ENCODE results near the gene OLFML1. TPM values are rescaled to one million over a fixed set of nuclear protein-coding genes. Genes with fewer than 3 reads are reported as not detected.
A peak's percentile ranks its signal among the peaks of the same experiment; 100 is the strongest.
"Not testable (repeated sequence)": the region's sequence is repeated elsewhere in the genome, so short reads cannot be mapped to it uniquely, and the experiment has no call there.

OLFML1 gene
- total RNA-seq, 1 donor from 2014 or later, result not detected

GRCh38 chr11:7501251-7501650 lies 15.9 kb downstream of the OLFML1 start:
- H3K27ac Mint-ChIP-seq, result no peak overlapping the region

GRCh38 chr11:7501894-7502293 lies 16.6 kb downstream of the OLFML1 start:
- intact Hi-C loops (cut with micrococcal nuclease), result no loop called here
- Mint-ChIP-seq H3K27ac (no peak overlapping the region), H3K4me1 (ENCODE audit: low read depth) (no peaks in the 10 kb centered on the region), H3K4me3 (ENCODE audit: low read depth) (no peak overlapping the region), H3K27me3 (ENCODE audit: low read depth) (peaks cover 8% of the 10 kb centered on the region), H3K36me3 (ENCODE audit: low read depth) (no peaks in the 10 kb centered on the region), H3K9me3 (no peaks in the 10 kb centered on the region)
- DNase-seq (ENCODE audit: low spot score), result no peak

More at GRCh38 chr11:7501251-7501650, 15.9 kb downstream of the OLFML1 start:
- Mint-ChIP-seq H3K4me1 (ENCODE audit: low read depth) (peaks cover 3% of the 10 kb centered on the region), H3K27me3 (ENCODE audit: low read depth) (peaks cover 2% of the 10 kb centered on the region), H3K36me3 (ENCODE audit: low read depth) (no peaks in the 10 kb centered on the region), H3K4me3 (ENCODE audit: low read depth) (no peak overlapping the region), H3K9me3 (no peaks in the 10 kb centered on the region)
- intact Hi-C loops (cut with micrococcal nuclease), result no loop called here
- DNase-seq (ENCODE audit: low spot score), result no peak

GRCh38 chr11:7506243-7506642 lies 20.9 kb downstream of the OLFML1 start:
- H3K4me3 Mint-ChIP-seq (ENCODE audit: low read depth), result no peak overlapping the region
- intact Hi-C loops (cut with micrococcal nuclease), result no loop called here
- DNase-seq (ENCODE audit: low spot score), result no peak
- H3K27me3 Mint-ChIP-seq (ENCODE audit: low read depth), result peaks cover 11% of the 10 kb centered on the region
- no peak overlapping the region for H3K27ac Mint-ChIP-seq
- no peaks in the 10 kb centered on the region for H3K36me3 Mint-ChIP-seq (ENCODE audit: low read depth)
- no peaks in the 10 kb centered on the region for H3K4me1 Mint-ChIP-seq (ENCODE audit: low read depth)
- no peaks in the 10 kb centered on the region for H3K9me3 Mint-ChIP-seq

- peaks cover 11% of the 10 kb centered on the region for H3K27me3 Mint-ChIP-seq (ENCODE audit: low read depth)
- no peak for DNase-seq (ENCODE audit: low spot score)
- H3K4me1 Mint-ChIP-seq (ENCODE audit: low read depth), result peaks cover 8% of the 10 kb centered on the region
- no peak overlapping the region for H3K27ac Mint-ChIP-seq
- H3K4me3 Mint-ChIP-seq (ENCODE audit: low read depth), result no peak overlapping the region
- H3K9me3 Mint-ChIP-seq, result no peaks in the 10 kb centered on the region
- no peaks in the 10 kb centered on the region for H3K36me3 Mint-ChIP-seq (ENCODE audit: low read depth)
- intact Hi-C loops (cut with micrococcal nuclease), result no loop called here
These were observed 22.8 kb downstream of the OLFML1 start for GRCh38 chr11:7508087-7508486.

GRCh38 chr11:7509966-7510365 lies 24.7 kb downstream of the OLFML1 start:
- intact Hi-C loops (cut with micrococcal nuclease), result loop anchor here (10.0 kb wide), 1 partner anchor 475 kb away; the partner anchor contains the start of gene EIF3F
- Mint-ChIP-seq H3K4me1 (ENCODE audit: low read depth) (peaks cover 10% of the 10 kb centered on the region), H3K9me3 (no peaks in the 10 kb centered on the region), H3K27ac (no peak overlapping the region), H3K27me3 (ENCODE audit: low read depth) (peaks cover 18% of the 10 kb centered on the region), H3K4me3 (ENCODE audit: low read depth) (no peak overlapping the region), H3K36me3 (ENCODE audit: low read depth) (no peaks in the 10 kb centered on the region)
- no peak for DNase-seq (ENCODE audit: low spot score)

GRCh38 chr11:7511401-7511800 lies 26.1 kb downstream of the OLFML1 start:
- H3K27me3 Mint-ChIP-seq (ENCODE audit: low read depth), result peaks cover 30% of the 10 kb centered on the region
- H3K4me1 Mint-ChIP-seq (ENCODE audit: low read depth), result peaks cover 10% of the 10 kb centered on the region
- no peak for DNase-seq (ENCODE audit: low spot score)
- intact Hi-C loops (cut with micrococcal nuclease), result loop anchor here (10.0 kb wide), 1 partner anchor 473 kb away; the partner anchor contains the start of gene EIF3F
- no peak overlapping the region for H3K4me3 Mint-ChIP-seq (ENCODE audit: low read depth)
- H3K27ac Mint-ChIP-seq, result no peak overlapping the region
- no peaks in the 10 kb centered on the region for H3K36me3 Mint-ChIP-seq (ENCODE audit: low read depth)
- H3K9me3 Mint-ChIP-seq, result no peaks in the 10 kb centered on the region

GRCh38 chr11:7512525-7513233 lies 27.4 kb downstream of the OLFML1 start:
- intact Hi-C loops (cut with micrococcal nuclease), result loop anchor here (1.0 to 10.0 kb wide), 3 partner anchors 153 to 472 kb away; partner anchors contain the start of gene EIF3F
- Mint-ChIP-seq H3K4me1 (ENCODE audit: low read depth) (peaks cover 10% of the 10 kb centered on the region), H3K9me3 (no peaks in the 10 kb centered on the region), H3K36me3 (ENCODE audit: low read depth) (no peaks in the 10 kb centered on the region), H3K4me3 (ENCODE audit: low read depth) (peak overlapping the region; percentile 88), H3K27me3 (ENCODE audit: low read depth) (peaks cover 33% of the 10 kb centered on the region), H3K27ac (peak overlapping the region; percentile 78)
- DNase-seq (ENCODE audit: low spot score), result no peak

- intact Hi-C loops (cut with micrococcal nuclease), result loop anchor here (1.0 to 10.0 kb wide), 3 partner anchors 152 to 471 kb away; partner anchors contain the start of gene EIF3F
- Mint-ChIP-seq H3K9me3 (no peaks in the 10 kb centered on the region), H3K4me1 (ENCODE audit: low read depth) (peaks cover 10% of the 10 kb centered on the region), H3K36me3 (ENCODE audit: low read depth) (no peaks in the 10 kb centered on the region), H3K27ac (peak within 1 kb of the TSS; percentile 78), H3K4me3 (ENCODE audit: low read depth) (peak within 1 kb of the TSS; percentile 88), H3K27me3 (ENCODE audit: low read depth) (peaks cover 31% of the 10 kb centered on the region)
- peak; percentile 79 for DNase-seq (ENCODE audit: low spot score)
These were observed 28.2 kb downstream of the OLFML1 start, which contains the start of gene PPFIBP2 for GRCh38 chr11:7513234-7514098. PPFIBP2 (plus strand) TSS chr11:7513999; CDS start chr11:7549476, 35,477 bp downstream.

GRCh38 chr11:7514099-7514591 lies 28.8 kb downstream of the OLFML1 start:
- no peak overlapping the region for H3K27ac Mint-ChIP-seq

GRCh38 chr11:7515447-7515886 lies 30.2 kb downstream of the OLFML1 start:
- Mint-ChIP-seq H3K36me3 (ENCODE audit: low read depth) (no peaks in the 10 kb centered on the region), H3K27ac (no peak overlapping the region), H3K9me3 (no peaks in the 10 kb centered on the region), H3K4me3 (ENCODE audit: low read depth) (no peak overlapping the region), H3K27me3 (ENCODE audit: low read depth) (peaks cover 30% of the 10 kb centered on the region), H3K4me1 (ENCODE audit: low read depth) (peaks cover 10% of the 10 kb centered on the region)
- intact Hi-C loops (cut with micrococcal nuclease), result loop anchor here (10.0 kb wide), 1 partner anchor 469 kb away; the partner anchor contains the start of gene EIF3F
- no peak for DNase-seq (ENCODE audit: low spot score)

More at GRCh38 chr11:7514099-7514591, 28.8 kb downstream of the OLFML1 start:
- intact Hi-C loops (cut with micrococcal nuclease), result loop anchor here (10.0 kb wide), 1 partner anchor 471 kb away; the partner anchor contains the start of gene EIF3F
- Mint-ChIP-seq H3K4me1 (ENCODE audit: low read depth) (peaks cover 10% of the 10 kb centered on the region), H3K27me3 (ENCODE audit: low read depth) (peaks cover 30% of the 10 kb centered on the region), H3K4me3 (ENCODE audit: low read depth) (peak overlapping the region; percentile 45), H3K36me3 (ENCODE audit: low read depth) (no peaks in the 10 kb centered on the region), H3K9me3 (no peaks in the 10 kb centered on the region)
- DNase-seq (ENCODE audit: low spot score), result no peak

- H3K36me3 Mint-ChIP-seq (ENCODE audit: low read depth), result no peaks in the 10 kb centered on the region
These were observed 31.2 kb downstream of the OLFML1 start for GRCh38 chr11:7516475-7516874.

GRCh38 chr11:7517743-7518142 lies 32.4 kb downstream of the OLFML1 start:
- not testable (repeated sequence) for DNase-seq (ENCODE audit: low spot score); H3K36me3 Mint-ChIP-seq (ENCODE audit: low read depth); H3K4me1 Mint-ChIP-seq (ENCODE audit: low read depth); H3K27ac Mint-ChIP-seq; H3K9me3 Mint-ChIP-seq; H3K4me3 Mint-ChIP-seq (ENCODE audit: low read depth)
- intact Hi-C loops (cut with micrococcal nuclease), result loop anchor here (10.0 kb wide), 1 partner anchor 467 kb away; the partner anchor contains the start of gene EIF3F
- peaks cover 30% of the 10 kb centered on the region for H3K27me3 Mint-ChIP-seq (ENCODE audit: low read depth)

More at GRCh38 chr11:7516475-7516874, 31.2 kb downstream of the OLFML1 start:
- Mint-ChIP-seq H3K4me3 (ENCODE audit: low read depth) (no peak overlapping the region), H3K27ac (no peak overlapping the region), H3K4me1 (ENCODE audit: low read depth) (peaks cover 10% of the 10 kb centered on the region), H3K9me3 (no peaks in the 10 kb centered on the region), H3K27me3 (ENCODE audit: low read depth) (peaks cover 30% of the 10 kb centered on the region)
- DNase-seq (ENCODE audit: low spot score), result no peak
- intact Hi-C loops (cut with micrococcal nuclease), result loop anchor here (10.0 kb wide), 1 partner anchor 468 kb away; the partner anchor contains the start of gene EIF3F
